ENCODE results near the gene LRPAP1. TPM values are rescaled to one million over a fixed set of nuclear protein-coding genes. Genes with fewer than 3 reads are reported as not detected.

Gene LRPAP1
- total RNA-seq, 1 donor from 2014 or later, result 15.7 TPM

Other genes starting within 250 kb of the LRPAP1 start
- 28.2 TPM for gene RGS12, start 239.4 kb downstream of the LRPAP1 start, total RNA-seq
- 0.52 TPM for gene HGFAC, start 90.5 kb downstream of the LRPAP1 start, total RNA-seq
- gene DOK7, start 69.1 kb downstream of the LRPAP1 start, total RNA-seq, result 9.9 TPM
- gene ADRA2C, start 234.0 kb upstream of the LRPAP1 start, total RNA-seq, result 1.0 TPM